Midbrain (tissue), 1 donor: ENCODE data around the gene HIVEP3.

Experiments used
- DNase-seq: peaks from one replicate; lab custom pipeline; 2025; lab: John Stamatoyannopoulos, UW

Gene HIVEP3

DNA sequence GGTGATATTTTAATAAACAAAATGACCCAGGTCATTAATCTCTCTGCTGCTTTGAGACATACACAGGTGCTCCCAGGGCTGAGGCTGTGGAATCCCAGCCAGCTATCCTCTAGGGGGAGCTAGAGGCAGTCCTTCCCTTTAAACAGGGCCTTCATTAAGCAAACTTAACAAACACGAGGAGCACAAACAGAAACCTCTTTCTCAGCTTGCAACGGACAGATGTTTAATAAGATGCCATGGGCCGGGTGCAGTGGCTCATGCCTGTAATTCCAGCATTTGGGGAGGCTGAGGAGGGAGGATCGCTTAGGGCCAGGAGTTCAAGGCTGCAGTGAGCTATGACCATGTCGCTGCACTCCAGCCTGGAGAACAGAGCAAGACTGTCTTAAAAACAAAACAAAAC, 106.7 kb downstream of the HIVEP3 start:
- peak; percentile 18 for DNase-seq

DNA sequence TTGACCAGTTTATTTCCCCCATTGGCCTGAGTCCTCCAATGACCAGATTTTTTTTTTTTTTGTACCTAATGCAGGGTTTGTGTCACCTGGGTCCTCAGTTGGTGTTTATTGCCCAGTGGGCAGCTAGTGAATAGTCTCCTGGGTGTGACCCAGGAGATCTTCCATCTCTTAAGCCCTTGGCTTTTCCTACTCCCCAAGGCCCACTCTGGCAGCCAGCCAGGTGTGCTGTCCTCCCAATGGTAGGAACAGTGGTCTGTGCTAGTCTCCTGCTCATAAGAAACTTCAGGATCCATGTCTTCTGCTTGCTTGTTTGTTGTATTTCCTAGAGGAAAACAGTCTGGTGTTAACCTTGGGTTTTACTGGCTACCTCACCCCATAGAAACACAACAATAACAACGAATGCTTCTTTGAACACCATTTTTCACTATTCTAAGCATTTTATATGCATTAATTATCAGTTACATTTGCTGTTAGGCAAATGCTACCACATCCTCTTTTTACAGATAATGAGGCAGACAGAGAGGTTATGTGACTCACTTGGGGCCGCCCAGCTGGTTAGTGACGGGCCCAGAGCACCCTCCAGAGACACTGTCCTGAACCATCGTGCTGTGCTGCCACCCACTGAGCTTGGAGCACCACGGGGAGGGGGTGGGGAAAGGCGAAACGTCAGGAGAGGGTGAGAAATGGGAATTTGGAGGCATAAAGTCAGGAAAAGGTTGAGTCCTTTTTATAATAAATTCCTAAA, 107.5 kb downstream of the HIVEP3 start:
- DNase-seq: no peak

DNA sequence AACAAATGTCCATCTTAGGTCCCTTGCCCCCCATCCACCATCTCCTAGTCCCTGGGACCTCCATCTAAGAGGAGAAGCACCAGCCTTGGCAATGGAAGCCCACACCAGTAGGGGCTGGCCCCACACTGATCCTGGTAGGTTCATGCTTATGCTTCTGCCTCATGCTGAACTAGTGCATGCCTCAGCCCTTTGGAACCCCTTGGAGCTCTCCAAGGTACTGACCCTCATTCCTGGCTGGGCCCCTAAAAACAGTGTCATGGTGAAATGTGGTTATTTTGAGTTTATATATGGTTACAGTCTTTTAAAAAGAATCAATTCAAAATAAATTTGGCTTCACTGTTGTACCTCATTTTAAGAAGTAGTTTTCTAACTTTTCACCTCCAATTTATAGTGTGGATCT, 108.3 kb downstream of the HIVEP3 start:
- peak; percentile 2 for DNase-seq

DNA sequence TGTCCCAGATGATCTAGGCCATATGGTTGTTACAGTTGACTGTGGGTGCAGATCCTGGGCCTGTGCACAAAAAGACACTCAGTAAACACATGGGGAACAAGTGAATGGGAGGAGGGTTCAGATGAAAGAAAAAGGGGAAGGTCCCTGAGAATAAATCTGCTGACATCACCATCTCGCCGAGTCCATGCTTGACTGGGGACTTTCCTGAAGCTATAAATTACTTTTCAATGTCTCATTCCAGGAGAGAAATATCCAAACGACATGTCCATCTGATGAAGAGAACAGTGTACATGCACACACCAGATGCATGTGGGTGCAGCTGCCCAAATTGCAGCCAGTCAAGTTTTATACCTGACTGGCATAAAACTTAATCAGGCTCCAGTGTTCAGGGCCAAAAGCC, 109.0 kb downstream of the HIVEP3 start:
- no peak for DNase-seq

DNA sequence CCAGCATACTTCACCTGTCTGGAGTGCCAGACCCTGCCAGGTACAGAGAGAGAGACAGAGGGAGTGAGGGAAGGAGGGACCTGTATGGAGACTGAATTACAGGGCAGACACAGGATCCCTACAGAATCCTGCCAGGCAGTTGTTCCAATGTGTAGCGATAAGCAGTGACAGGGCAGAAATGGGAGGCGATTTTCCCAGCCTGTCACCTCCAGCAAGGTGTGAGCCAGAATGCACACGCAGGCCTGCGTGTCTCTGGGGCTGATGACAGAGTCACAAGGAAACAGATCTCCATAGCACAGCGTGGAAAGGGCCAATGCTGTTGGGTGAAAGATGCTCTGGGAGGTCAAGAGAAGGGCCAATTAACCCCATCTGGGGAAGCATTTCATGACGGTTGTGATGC, 111.3 kb downstream of the HIVEP3 start:
- no peak for DNase-seq

DNA sequence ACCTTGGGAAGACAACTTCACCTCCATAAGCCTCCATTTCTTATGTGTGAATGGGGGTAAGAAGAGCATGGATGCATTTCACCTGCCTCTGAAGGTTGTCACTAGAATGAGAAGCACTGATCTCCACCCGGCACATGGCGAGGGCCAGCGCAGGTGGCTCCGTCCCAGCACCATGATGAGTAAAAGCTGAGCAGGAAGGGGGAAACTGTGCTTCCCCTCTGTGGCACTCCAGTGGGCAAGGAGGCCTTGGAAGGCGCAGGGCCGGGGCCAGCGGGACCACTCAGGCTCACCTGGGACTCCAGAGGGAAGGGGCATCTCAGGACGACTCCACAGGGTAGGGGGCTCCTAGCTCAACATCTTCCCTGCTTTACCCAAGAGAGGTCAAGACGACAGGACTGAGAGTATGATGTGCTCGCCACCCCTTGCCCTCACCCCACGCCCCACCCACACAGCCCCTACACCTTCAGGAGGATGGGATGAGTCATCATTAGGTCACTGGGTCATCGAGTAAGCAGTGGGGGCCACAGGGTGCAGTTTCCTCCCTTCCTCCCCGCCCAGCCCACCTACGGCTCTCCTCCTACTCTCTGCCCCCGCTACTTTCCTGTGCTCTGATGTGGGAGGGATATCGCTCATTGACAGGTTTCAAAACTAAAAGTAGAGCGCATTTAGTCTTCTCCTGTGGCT, 112.1 kb downstream of the HIVEP3 start:
- DNase-seq: no peak

DNA sequence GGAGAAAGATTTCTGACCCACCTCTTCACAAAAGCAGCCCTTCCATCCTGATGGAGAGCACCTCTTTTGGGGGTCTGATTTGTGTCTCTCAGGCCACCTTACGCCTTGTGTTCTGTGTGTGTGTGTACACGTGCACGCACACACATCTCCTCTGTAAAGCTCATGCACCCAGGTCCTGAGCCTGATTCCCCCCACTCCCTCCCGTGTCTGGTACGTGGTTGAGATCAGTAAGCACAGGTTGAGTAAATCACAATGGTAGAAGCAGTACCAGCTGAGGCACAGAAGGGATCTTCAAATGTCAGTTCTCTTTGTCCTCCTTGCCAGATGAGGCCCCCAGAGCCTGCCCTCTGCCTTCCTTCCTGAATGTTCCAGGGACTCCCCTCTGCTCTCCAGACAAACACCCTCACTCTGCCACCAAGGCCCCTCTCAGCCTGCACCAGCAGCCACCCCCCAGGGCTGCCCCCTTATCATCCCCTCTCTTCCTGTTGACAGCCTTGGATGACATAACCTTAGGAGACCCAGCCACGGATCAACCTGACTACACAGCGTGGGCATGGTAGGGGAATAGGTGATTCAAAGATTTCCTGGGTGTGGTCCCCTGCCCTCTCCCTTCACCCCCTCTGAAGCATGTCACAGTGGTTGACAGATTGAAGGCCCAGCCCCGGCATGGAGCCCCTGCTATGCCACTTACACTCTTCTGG, 112.8 kb downstream of the HIVEP3 start:
- no peak for DNase-seq

DNA sequence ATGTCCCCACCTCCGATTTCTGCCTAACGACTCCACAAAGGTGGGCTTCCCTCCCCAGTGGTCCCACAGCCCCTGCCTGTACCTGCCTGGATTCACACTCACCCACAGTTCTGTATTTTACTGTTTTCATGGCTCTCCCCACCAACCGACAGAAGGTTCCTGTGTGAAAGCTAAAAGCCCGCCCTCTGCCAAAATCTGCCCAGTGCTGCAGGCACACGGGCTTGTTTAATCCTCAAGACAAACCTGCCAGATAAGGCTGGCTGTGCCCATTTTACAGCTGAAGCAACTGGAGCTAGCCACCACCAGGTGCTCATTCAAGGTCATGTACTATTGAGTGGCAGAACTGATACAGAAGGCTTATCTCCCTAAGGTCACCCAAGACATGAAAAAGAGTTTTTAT, 114.5 kb downstream of the HIVEP3 start:
- no peak for DNase-seq

DNA sequence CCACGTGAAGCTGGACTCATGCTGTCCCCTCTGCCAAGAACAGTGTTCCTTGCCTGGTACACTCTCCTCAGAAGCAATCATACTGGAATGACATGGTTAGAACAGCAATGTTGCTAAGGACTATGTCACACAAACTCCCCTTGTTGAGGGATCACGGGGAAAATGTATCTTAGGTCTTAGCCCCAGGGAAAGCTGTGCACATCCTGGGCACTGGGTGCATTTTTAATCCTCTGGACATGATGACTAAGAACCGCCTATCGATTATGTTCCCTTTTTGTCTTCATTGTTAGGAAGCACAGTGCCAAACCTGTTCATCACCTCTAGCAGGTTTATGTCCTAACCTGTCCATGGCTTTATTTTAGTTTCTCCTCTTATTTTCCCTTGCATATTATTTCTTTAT, 115.1 kb downstream of the HIVEP3 start:
- DNase-seq: no peak

DNA sequence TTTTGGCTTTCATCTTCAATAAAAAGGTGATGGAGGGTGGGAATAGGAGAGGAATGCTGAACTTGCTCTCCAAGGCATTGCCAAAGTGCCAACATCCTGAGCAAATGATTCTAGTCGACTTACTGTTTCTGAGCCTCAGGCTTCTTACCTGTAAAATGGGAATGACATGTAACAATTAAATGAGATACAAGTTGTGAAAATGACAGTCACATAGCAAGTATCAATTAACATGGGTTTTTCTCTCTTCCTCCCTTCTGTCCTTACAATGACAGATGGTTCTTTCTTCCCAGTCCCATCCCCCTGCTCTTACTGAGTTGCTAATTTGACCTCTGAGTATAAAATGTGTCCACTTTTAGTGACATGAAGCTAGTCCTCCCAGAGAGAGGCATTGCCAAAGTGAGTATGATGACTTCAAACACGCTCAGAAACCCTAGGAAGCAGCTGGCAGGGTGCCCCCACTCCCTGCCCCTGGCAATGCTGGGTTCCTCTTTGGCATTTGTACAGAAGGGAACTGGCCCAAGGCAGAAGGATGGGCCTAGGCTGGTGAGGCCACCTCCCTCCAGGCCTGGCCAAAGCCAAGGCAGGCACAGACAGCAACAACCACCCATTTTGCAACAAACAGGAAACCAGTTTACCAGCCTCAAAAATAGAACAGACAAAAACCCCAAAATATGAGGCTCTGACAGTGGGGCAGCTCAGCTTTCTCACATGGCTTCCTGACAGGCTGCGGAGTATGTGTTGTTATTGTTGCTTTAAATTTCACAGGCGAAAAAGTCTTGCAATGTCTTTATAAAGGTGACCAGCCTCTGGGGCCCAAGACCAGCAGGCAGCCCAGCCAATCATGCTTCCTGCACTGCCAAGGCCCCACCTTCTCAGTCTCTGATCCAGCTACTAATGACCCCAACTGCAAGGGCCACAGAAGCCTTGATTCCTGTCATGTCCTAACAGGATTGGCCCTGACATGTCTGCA, 115.9 kb downstream of the HIVEP3 start:
- peak; percentile 65 for DNase-seq

DNA sequence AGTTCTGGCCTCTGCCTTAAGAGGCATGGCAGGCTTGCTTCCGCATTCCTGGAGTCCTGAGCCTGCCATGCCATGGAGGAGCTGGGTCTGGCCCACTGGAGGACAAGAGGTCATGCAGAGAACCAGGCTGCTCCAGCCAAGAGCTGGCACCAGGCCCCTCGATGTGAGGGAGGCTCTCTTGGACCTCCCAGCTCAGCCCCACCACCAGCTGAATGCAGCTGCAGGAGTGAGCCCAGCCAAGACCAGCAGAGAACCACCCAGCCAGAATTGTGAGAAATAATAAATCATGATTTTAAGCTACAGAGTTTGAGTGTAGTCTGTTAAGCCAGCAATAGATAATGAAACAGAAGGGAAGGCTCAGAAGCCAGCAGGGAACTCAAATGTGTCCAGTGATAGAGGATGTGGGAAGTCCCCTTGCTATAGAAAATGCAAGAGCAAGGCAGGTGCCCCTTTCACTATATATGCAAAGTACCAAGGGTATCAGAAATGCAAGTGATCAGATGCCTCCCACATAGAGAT, 118.4 kb downstream of the HIVEP3 start:
- no peak for DNase-seq

DNA sequence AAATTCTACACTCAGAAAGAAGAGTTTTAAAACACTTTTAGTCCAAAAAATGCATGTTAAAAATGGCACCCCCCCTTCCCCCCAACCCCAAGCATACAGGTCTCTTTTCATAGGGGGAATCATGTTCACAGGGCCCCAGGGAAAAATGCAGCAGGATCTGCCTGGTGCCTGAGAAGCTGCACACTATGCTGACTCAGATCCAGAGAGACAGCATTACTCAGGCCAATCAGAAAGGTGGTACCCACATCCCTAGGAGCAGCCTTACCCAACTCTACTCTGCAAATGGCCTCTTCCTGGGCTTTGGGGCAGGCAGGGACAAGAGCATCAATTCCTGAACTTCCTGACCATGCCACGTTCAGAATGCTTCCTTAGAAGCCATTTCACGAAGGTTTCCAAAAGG, 119.0 kb downstream of the HIVEP3 start:
- DNase-seq: no peak

DNA sequence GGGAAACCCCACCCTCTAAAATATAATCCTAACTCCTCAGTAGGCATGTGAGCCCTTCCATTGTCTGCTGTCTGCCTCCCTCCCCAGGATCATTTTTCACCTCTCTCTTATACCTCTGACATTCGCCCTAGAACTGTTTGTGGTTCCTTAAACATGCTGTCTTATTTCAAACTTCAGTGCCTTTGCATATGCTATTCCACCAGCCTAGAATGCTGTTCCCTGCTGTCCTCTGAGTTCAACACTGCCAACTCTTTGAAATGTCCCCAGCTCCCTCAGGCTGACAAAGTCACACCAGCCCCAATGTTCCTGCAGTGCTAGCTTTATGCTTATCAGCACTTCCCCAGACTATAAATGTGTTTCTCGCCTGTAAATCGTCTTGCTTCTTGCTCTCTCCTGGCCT, 119.5 kb downstream of the HIVEP3 start:
- DNase-seq: no peak

DNA sequence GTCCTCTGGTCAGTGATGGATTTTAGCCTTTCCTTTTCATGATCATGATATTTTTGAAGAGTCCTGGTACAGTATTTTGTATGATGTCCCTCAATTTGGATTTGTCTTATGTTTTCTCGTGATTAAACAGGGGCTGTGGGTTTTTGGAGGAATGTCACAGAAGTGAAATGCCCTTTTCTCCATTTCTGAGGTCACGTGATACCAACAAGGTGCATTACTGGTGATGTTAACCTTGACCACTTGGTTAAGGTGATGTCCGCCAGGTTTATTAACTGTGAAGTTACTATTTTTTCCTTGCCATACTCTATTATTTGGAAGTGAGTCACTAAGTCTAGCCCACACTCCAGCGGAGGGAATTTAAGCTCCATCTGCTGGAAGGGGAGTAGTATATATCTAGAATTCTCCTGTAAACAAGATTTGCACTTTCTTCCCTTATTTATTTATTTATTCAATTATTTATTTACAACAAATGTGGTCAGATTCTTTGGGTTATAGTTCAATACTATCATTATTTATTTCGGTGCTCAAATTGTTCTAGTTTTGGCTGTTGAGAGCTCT, 123.4 kb downstream of the HIVEP3 start:
- DNase-seq: no peak

DNA sequence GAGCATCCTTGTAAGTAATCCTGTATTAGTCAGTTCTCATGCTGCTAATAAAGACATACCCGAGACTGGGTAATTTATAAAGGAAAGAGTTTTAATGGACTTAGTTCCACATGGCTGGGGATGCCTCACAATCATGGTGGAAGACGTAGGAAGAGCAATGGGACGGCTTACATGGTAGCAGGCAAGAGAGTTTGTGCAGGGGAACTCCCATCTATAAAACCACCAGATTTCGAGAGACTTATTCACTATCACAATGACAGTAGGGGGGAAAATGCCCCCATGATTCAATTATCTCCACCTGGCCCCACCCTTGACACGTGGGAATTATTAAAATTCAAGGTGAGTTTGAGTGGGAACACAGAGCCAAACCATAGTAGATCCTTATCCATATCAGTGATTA, 124.7 kb downstream of the HIVEP3 start:
- DNase-seq: no peak

DNA sequence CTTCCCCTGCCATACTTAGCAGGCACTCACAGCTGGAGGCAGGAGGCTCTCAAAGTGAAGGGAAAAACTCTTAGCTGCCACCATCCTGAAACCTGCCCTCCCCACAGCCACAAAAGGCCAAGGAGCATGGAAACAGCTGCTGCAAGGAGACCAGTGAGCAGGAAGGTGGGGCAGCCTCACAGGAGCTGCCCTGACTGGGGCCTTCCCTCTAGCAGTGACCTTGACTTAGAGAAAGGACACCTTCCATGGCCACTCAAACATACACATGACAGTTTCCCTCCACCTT, 126.3 kb downstream of the HIVEP3 start:
- DNase-seq: no peak

DNA sequence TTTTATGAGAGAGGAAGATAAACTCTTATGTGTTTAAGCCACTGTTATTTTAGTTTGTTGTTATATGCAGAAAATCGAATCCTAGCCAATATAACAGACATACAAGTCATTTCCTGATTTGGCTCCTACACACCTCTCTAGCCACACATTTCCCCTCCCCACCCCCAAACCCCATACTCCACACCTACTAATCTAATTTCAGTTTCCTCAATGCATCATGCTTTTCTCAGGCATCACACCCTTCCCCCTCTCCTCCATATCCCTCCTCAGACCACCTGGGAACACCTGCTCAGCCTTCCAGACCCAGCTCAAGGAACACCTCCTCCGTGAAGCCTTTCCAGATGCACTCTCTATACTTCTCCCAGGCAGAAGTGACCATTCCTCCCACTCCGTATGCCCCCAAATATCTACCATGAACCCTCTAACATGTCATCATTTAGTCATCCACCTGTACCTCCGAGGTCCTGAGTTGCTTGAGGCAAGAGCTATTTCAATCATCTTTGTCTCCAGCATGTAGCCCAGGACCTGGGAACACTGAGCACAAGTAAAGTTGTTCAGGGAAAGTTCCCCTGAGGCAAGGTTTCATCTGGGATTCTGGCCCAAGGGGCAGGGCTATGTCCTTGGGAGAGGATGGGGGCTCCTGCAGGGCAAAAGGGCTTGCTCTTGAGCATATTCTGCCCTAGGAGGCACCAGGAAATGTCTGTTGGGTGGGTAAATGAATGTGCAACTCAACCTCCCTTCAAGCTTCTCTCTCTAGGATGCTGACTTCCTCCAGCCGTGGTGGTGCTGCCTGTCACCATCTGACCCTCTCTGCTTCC, 126.8 kb downstream of the HIVEP3 start:
- no peak for DNase-seq

DNA sequence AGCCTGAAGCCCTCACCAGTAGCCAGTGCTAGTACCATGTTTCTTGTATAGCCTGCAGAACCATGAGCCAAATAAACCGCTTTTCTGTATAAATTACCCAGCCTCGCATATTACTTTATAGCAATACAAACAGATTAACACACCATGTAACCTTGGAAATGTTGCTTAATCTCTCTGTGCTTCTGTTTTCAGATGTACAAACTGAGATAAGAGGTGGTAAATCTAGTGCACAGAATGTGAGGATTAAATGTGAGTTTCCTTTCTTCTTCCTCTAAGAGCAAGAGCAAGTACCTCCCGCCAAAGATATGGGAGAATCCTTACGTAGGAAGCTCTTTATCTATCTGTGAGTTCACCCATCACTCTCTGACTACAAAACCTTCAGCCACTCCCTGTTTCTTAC, 128.4 kb downstream of the HIVEP3 start:
- no peak for DNase-seq

DNA sequence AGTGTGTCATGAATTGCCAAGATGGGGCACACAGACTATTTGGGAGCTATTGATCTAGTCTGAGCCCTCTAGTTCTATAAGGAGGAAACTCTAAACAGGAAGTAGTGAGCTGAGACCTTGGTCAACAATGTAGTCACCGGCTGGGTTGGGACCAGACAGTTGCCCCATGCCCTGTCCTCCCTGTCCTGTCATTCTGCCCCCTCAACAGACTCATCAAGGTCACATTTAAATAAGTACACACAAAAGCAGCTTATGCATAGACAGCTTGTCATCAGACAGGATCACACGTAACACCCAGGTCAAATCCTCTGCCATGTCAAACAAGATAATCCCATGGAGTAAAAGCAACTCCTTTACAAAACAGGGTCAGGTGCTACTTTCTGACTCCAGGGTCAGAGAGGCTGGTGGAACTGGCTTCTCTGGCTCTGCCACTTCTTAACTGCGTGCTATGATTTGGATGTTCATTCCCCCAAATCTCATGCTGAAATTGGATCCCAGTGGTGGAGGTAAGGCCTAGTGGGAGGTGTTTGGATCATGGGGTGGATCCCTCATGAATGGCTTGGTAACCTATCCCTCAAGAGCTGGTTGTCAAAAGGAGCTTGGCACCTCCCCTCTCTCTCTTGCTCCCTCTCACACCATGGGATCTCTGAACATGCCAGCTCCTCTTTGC, 128.9 kb downstream of the HIVEP3 start:
- no peak for DNase-seq

DNA sequence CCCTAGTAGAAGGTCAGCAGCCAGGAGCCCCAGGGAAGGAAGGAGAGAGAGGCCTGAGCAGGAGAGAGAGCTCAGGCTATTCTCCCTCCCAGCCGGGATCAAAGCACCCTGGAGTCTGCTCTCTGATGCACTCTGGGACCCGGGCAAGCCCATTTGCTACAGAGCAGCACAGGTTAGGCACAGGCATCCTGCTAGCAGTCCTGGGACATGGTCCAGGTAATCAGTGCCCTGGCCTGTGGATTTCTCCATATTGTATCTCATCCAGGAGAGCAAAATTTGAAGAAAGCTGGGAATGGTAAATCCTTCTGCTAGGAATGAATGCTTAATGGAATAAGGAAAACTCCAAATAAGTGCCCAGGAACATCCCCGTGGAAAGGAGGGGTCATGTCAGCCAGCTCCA, 130.3 kb downstream of the HIVEP3 start:
- DNase-seq: no peak
